Transverse colon (tissue), 4 donors: ENCODE results near the gene CCL2.

Source experiments
- POLR2AphosphoS5 ChIP-seq, 3 donors: sonication (generic); formaldehyde crosslinking; IDR thresholded peaks; one replicate each; pipeline ENCODE4 v1.6.1; 2016; ENCODE audit warnings: antibody characterized with exemption in 3 of 3
- TF ChIP-seq, protein P1 (sequence below), 5 experiments: fragments of 200-600 bp in 3 of 5; fragments of 450-650 bp in 2 of 5; sonication (generic) in 3 of 5; IDR thresholded peaks; 1 replicate in 2 of 5; 2 replicates in 3 of 5; pipeline ENCODE4 v1.5.1; 2016 to 2017; ENCODE audit warnings: antibody characterized with exemption in 5 of 5, inconsistent platforms in 3 of 5, mild to moderate bottlenecking in 2 of 5, moderate library complexity in 1 of 5

DNA sequence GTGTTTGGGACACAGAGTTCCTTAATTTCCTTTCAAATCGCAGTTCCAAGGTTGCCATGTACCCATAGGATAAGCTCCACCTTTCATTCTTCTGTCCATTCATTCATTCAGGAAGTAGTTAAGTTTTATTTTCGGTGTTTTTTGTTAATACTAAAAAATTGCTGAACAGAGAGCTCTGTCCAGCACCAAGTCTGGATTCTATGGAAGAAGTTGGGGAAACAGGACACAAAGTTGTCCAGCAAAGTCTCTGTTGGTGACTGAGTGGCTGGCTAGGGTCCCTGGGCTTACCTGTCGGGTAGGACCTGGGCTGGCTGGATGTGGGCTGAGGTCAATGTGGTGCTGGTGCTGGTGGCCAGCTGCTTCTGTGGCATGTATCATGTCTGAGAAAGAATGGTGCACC is 17.6 kb upstream of the CCL2 start:
- TF ChIP-seq, protein P1, sequence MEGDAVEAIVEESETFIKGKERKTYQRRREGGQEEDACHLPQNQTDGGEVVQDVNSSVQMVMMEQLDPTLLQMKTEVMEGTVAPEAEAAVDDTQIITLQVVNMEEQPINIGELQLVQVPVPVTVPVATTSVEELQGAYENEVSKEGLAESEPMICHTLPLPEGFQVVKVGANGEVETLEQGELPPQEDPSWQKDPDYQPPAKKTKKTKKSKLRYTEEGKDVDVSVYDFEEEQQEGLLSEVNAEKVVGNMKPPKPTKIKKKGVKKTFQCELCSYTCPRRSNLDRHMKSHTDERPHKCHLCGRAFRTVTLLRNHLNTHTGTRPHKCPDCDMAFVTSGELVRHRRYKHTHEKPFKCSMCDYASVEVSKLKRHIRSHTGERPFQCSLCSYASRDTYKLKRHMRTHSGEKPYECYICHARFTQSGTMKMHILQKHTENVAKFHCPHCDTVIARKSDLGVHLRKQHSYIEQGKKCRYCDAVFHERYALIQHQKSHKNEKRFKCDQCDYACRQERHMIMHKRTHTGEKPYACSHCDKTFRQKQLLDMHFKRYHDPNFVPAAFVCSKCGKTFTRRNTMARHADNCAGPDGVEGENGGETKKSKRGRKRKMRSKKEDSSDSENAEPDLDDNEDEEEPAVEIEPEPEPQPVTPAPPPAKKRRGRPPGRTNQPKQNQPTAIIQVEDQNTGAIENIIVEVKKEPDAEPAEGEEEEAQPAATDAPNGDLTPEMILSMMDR (IDR thresholded peaks at IDR 0.05) = no peak
- no peak for TF ChIP-seq POLR2AphosphoS5 (IDR thresholded peaks at IDR 0.05)
